DOHH2 (cell line): ENCODE data around the gene HS2ST1.

Experiments used
- EZH2phosphoT487 ChIP-seq: fragments of 200-600 bp; sonication (generic); IDR thresholded peaks from 2 replicates; pipeline ENCODE4 v1.6.1; 2017; ENCODE audit warnings: borderline replicate concordance, mild to moderate bottlenecking, antibody characterized with exemption, low read length, moderate library complexity, mixed read lengths
- TF ChIP-seq, protein P1 (sequence below): fragments of 200-600 bp; sonication (generic); IDR thresholded peaks from one replicate; pipeline ENCODE4 v1.5.1; 2014; ENCODE audit warnings: antibody characterized with exemption, mild to moderate bottlenecking, low read depth, low read length; ENCODE audit not compliant: poor library complexity, severe bottlenecking

DNA sequence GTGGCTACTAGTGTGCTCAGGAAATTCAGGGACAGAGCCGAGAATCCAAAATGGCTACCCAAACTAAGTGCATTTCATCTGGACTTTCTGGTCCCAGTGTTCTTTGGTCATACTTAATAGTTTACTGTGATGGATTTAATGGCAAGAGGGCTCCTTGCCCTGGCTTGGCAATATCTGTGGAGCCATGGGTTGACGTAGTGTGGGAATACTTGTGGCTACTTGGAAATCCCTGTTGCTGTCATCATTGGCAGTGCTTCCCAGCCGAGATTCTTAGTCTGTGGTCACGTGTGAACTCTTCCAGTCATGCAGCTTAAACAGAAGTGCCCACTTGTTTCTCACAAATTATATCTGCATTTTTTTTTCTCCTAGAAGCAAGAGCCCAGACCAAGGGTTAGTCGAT, 198.9 kb downstream of the HS2ST1 start:
- TF ChIP-seq, protein P1, sequence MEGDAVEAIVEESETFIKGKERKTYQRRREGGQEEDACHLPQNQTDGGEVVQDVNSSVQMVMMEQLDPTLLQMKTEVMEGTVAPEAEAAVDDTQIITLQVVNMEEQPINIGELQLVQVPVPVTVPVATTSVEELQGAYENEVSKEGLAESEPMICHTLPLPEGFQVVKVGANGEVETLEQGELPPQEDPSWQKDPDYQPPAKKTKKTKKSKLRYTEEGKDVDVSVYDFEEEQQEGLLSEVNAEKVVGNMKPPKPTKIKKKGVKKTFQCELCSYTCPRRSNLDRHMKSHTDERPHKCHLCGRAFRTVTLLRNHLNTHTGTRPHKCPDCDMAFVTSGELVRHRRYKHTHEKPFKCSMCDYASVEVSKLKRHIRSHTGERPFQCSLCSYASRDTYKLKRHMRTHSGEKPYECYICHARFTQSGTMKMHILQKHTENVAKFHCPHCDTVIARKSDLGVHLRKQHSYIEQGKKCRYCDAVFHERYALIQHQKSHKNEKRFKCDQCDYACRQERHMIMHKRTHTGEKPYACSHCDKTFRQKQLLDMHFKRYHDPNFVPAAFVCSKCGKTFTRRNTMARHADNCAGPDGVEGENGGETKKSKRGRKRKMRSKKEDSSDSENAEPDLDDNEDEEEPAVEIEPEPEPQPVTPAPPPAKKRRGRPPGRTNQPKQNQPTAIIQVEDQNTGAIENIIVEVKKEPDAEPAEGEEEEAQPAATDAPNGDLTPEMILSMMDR, result no peak
- TF ChIP-seq EZH2phosphoT487, result no peak
